HG03108 (cell line): ENCODE data around the gene PLS3.

Experiments used
- ATAC-seq: cut with Tn5 transposase; IDR thresholded peaks from one replicate; pipeline ENCODE4 v1.9.1; 2021; ENCODE audit warnings: moderate library complexity; ENCODE audit not compliant: unreplicated experiment

The PLS3 gene

DNA sequence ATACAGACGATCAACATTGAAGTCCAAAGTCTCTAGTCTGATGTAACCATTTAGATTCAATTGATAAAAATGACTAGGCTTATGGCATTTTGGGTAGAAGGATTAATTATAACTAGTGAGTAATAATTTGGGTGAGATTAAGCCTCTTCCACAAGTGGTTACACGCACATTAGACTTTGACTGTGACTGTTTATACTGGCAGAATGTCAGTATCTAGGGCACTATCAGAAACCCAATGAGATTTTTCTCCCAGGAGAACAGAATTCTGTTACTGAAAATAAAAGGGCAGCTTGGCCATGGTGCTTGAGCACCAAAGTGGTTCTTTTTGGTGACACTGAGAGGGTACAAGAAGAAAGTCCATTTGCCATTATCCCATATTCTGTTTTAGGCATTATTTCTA is 3.3 kb downstream of the PLS3 start:
- ATAC-seq, result no peak

GRCh38 chrX:115565888-115566287 is 4.9 kb downstream of the PLS3 start:
- no peak for ATAC-seq

GRCh38 chrX:115571712-115572111 is 10.7 kb downstream of the PLS3 start:
- no peak for ATAC-seq

GRCh38 chrX:115573185-115573584 is 12.2 kb downstream of the PLS3 start:
- ATAC-seq, result no peak

GRCh38 chrX:115576676-115577075 is 15.7 kb downstream of the PLS3 start:
- no peak for ATAC-seq

DNA sequence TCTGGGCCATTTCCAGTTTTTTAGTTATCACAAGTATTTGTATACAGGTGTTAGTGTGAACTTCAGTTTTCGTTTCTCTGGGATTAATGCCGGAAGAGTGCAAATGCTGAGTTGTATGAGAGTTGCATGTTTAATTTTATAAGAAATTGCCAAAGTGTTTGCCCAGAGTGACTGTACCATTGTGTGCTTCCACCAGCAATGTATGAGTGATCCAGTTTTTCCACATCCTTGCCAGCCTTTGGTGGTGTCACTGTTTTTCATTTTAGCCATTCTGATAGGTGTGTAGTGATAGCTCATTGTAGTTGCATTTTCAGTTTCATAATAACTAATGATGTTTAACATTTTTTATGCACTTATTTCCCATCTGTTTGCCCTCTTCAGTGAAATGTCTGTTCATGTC is 18.4 kb downstream of the PLS3 start:
- no peak for ATAC-seq

- no peak for ATAC-seq
These were observed 18.9 kb downstream of the PLS3 start for GRCh38 chrX:115579786-115580294.

- ATAC-seq, result no peak
These were observed 21.0 kb downstream of the PLS3 start for GRCh38 chrX:115581759-115582615.

GRCh38 chrX:115582616-115583495 is 21.9 kb downstream of the PLS3 start:
- no peak for ATAC-seq

- ATAC-seq, result no peak
These were observed 22.6 kb downstream of the PLS3 start for GRCh38 chrX:115583496-115584004.

GRCh38 chrX:115584696-115585095 is 23.7 kb downstream of the PLS3 start:
- no peak for ATAC-seq

DNA sequence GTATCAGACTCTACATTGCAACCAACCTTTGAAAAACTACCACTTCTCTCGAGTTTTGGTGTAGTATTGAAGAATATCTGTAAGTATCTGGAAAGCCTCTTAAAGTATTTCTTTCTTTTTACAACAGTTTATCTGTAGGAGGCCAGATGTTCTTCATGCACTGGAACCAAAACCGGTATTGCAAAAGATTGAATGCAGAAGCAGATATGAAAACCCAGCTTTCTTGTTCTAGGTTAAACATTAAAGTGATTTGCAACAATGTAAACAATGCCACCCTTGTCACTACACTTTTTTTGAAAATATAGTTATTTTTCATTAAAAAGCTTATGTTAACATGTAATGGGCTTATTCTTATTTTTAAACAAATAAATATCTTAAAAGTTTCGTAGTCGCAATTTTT is 27.2 kb downstream of the PLS3 start:
- no peak for ATAC-seq

- no peak for ATAC-seq
These were observed 28.4 kb downstream of the PLS3 start for GRCh38 chrX:115589419-115589818.

DNA sequence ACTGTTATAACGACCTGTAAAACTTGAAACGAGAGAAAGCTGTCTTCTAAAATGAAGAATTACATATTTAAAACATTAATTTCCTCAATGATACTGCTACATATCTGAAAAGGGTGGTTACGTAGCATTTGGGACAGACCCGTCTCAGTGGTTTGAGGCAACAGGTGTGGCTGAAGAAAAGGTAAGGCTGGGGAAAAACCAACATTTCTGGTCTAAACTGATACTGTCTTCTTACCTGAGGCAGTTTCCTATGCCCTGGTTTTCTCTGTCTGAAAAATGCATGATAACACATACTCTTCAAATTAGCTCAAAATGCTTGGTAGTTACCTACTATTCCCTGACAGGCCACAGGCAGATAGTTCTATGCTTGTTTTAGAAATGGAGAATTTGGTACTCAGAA is 30.4 kb downstream of the PLS3 start:
- ATAC-seq, result no peak

DNA sequence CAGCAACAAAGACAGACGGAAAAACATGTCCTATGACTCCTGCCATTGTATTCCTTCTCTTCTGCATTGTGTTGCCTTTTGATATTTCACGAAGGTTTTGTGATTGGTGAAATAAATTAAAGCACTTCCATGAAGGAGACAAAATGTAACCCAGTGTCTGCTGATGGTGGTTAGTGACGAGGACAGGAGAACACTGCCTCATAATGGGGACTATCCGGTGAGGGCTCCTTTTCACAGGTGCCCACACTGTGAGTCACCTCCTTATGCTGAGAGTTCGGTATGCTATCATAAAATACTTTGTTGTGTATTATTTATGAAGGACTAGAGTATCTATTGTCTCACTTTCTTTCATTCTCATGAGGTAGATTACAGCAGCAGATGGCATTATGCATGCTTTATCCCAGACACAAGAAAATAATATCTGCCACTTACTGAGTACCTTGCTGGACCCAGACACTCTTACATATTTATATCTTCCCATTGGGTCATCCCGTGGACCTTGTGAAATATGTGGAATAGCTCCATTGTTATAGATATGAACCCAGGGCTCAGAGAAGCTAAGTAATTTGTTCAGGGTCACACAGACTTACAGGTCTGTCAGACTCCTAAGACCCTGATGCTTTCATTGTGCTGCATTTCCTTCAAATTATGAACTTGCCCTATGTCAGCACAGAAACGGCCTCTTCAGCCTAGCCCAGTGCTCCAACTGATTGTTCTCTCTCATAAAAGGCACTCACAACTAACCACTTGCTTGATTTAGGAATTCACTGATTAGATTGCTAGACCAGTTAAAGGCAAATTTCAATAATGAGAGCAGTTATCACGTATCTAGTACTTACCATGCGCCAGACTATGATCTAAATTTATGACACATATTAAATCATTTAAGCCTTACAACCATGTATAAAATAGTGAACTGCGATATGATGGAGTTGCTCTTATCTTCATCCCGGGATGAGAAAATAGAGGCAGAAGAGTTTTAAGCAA is 31.2 kb downstream of the PLS3 start:
- ATAC-seq, result no peak

- no peak for ATAC-seq
These were observed 32.2 kb downstream of the PLS3 start for GRCh38 chrX:115592997-115593734.

DNA sequence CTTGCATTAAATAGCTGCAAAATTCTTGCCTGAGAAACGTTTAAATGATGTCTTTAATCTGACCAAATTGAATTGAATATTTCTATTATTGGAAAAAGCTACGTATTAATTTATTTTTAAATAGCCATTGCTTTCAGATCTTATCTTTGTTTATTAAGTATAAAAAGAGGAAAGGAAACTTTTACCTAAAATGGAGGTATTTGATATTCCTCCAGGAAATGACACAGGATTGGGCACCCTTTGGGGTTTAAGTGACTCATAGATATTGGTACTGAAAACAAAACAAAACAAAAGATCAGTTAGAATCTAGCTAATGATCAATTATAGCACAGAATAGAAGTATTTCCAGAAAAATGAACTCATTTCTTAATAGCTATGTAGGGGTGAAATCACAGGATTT is 34.1 kb downstream of the PLS3 start:
- ATAC-seq, result no peak

DNA sequence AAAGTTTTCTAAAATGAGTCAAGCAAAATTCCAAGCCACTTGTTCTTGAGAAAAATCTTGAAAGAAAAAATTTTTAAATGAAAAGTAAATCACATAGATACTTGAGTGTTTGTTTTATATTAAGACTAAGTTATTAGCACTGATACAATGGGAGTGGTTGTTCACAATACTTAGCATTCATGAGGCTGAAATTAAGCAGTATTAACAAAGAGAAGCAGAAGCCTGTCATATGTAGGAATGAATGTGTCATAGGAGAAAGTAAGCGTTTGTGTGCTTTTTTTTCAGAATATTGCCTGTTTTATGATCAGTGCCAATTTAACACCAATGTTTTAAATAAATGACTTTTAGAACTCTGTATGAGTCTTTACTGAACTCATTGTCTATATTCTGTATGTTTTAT is 37.6 kb downstream of the PLS3 start:
- no peak for ATAC-seq

- ATAC-seq, result no peak
These were observed 41.3 kb downstream of the PLS3 start for GRCh38 chrX:115602308-115602707.
